PC-3 (cell line): Measurements from ENCODE around the gene UQCR11. TPM values are rescaled to one million over a fixed set of nuclear protein-coding genes. Genes with fewer than 3 reads are reported as not detected.

Experiments
- ATAC-seq: fragments of 200-7000 bp; cut with Tn5 transposase; 2 replicates; pipeline ENCODE4 v1.9.1; 2020; ENCODE audit warnings: mild to moderate bottlenecking, moderate library complexity
- BruUV-seq: library from RNA; stranded (reverse); fragments of 400-500 nt; replicated peaks from 2 replicates; lab custom pipeline; 2021; lab: Mats Ljungman, UMichigan
- CTCF ChIA-PET: fragments of 300-600 bp; sonication (Branson Sonifier 250); formaldehyde crosslinking; loops from one replicate; lab custom pipeline; 2022; ENCODE audit warnings: antibody characterized with exemption; lab: Charles Lee
- POLR2A ChIA-PET: fragments of 300-600 bp; sonication (Branson Sonifier 250); formaldehyde crosslinking; loops from one replicate; lab custom pipeline; 2022; ENCODE audit warnings: antibody characterized with exemption; ENCODE audit not compliant: unreplicated experiment; lab: Charles Lee
- DNase-seq: peaks from one replicate; pipeline ENCODE4 v3.0.0-alpha.2; 2015
- H2AFZ ChIP-seq: fragments of 300-600 bp; sonication (generic); 2 replicates; pipeline ENCODE4 v1.6.0; 2016; ENCODE audit warnings: antibody characterized with exemption, low read length
- H3F3A ChIP-seq: fragments of 300-600 bp; sonication (generic); one replicate; pipeline ENCODE4 v1.6.0; 2017; ENCODE audit warnings: antibody characterized with exemption, low read length, control low read depth, mild to moderate bottlenecking; ENCODE audit not compliant: unreplicated experiment
- H3K27ac ChIP-seq: fragments of 300-600 bp; sonication (generic); 2 replicates; pipeline ENCODE4 v1.5.1; 2016; ENCODE audit warnings: mild to moderate bottlenecking, low read length
- H3K27me3 ChIP-seq: fragments of 300-600 bp; sonication (generic); 2 replicates; pipeline ENCODE4 v1.6.1; 2016; ENCODE audit warnings: low read length, mixed read lengths
- H3K36me3 ChIP-seq: fragments of 300-600 bp; sonication (generic); 2 replicates; pipeline ENCODE4 v1.6.1; 2016; ENCODE audit warnings: low read depth, mixed run types, low read length, mixed read lengths
- H3K4me1 ChIP-seq: fragments of 300-600 bp; sonication (generic); 2 replicates; pipeline ENCODE4 v1.5.1; 2016; ENCODE audit warnings: low read length; ENCODE audit not compliant: insufficient read depth
- H3K4me2 ChIP-seq: fragments of 300-600 bp; sonication (generic); 2 replicates; pipeline ENCODE4 v1.6.0; 2016; ENCODE audit warnings: low read length
- H3K4me3 ChIP-seq: fragments of 300-600 bp; sonication (generic); 2 replicates; pipeline ENCODE4 v1.5.1; 2016; ENCODE audit warnings: mild to moderate bottlenecking, low read length, mixed read lengths
- H3K79me2 ChIP-seq: fragments of 300-600 bp; sonication (generic); 2 replicates; pipeline ENCODE4 v1.6.1; 2017; ENCODE audit warnings: low read length, mixed read lengths
- H3K9ac ChIP-seq: fragments of 300-600 bp; sonication (generic); 2 replicates; pipeline ENCODE4 v1.6.0; 2016; ENCODE audit warnings: mild to moderate bottlenecking, low read length
- H3K9me2 ChIP-seq: fragments of 300-600 bp; sonication (generic); replicated peaks from 2 replicates; pipeline ENCODE4 v1.6.1; 2016; ENCODE audit warnings: mixed run types, low read length, mixed read lengths
- H3K9me3 ChIP-seq: fragments of 300-600 bp; sonication (generic); 2 replicates; pipeline ENCODE4 v1.6.1; 2016; ENCODE audit warnings: low read length, mixed read lengths
- H4K20me1 ChIP-seq: fragments of 300-600 bp; sonication (generic); 2 replicates; pipeline ENCODE4 v1.6.1; 2016; ENCODE audit warnings: low read length, mixed read lengths
- EZH2 ChIP-seq: fragments of 300-600 bp; sonication (generic); IDR thresholded peaks from one replicate; pipeline ENCODE4 v1.6.1; 2017; ENCODE audit warnings: antibody characterized with exemption, mild to moderate bottlenecking, low read length; ENCODE audit not compliant: unreplicated experiment
- EZH2phosphoT487 ChIP-seq: fragments of 300-600 bp; sonication (generic); IDR thresholded peaks from 2 replicates; pipeline ENCODE4 v1.6.1; 2018; ENCODE audit warnings: mild to moderate bottlenecking, antibody characterized with exemption, low read length, borderline replicate concordance
- intact Hi-C: fragments of 100-400 bp; cut with micrococcal nuclease; formaldehyde crosslinking; loops from 2 replicates; pipeline ENCODE4 v1.9.0; 2023
- total RNA-seq: library from RNA; depleted of rRNA; stranded (reverse); fragments of >200 nt; gene quantifications from 2 replicates; pipeline ENCODE4 v1.2.3, GENCODE V29; 2014
- TF ChIP-seq, protein P1 (sequence below): fragments of 300-600 bp; sonication (generic); conservative IDR thresholded peaks from 2 replicates; pipeline ENCODE4 v1.5.1; 2017; ENCODE audit warnings: antibody characterized with exemption, low read depth, mild to moderate bottlenecking, low read length

Gene UQCR11
- total RNA-seq, 1 experiment from 2014 or later, result 148 TPM

DNA sequence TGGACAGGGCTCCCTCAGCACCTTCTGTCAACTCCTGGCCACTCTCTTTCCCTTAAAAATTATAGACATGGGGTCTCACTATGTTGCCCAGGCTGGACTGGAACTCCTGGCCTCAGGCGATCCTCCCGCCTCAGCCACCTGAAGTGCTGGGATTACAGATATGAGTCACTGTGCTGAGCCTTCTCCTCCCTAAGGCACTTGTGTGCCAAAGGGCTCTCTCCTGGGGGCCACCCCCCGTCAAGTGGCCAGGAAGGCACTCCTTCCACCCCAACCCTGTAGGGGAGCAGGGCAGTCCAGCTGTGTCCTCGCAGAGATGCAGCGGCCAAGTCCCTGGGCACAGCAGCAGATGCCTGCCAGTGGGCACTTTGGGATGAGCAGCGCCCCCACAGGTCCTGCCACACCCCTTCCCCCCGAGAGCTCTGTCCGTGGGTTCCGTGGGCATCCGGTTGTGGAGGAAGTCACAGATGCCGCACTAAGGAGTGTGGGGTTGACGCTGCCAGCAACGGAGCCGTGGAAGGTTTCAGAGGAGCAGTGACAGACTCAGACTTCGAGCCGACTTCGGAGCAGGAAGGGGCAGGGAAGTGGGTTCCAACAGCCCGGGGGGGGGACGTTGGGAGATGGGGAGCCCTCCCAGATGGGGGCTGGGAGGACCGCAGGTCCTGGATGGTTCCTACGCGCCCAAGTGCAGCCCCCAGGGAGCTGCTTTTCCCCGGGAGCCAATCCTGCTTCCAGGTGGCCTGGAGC is 3.3 kb upstream of the UQCR11 start:
- peak; percentile 39 for ATAC-seq
- Histone ChIP-seq H3K9ac (no peak overlapping the region), H3K4me1 (peaks cover 19% of the 10 kb centered on the region), H3K9me2 (no peaks in the 10 kb centered on the region), H3K36me3 (no peaks in the 10 kb centered on the region), H3K79me2 (peaks cover 17% of the 10 kb centered on the region), H2AFZ (no peak overlapping the region), H4K20me1 (no peaks in the 10 kb centered on the region), H3K27me3 (no peaks in the 10 kb centered on the region), H3K9me3 (no peaks in the 10 kb centered on the region), H3F3A (no peaks in the 10 kb centered on the region), H3K27ac (no peak overlapping the region), H3K4me2 (peak overlapping the region; percentile 39), H3K4me3 (no peak overlapping the region)
- CTCF ChIA-PET, result no interaction called here
- POLR2A ChIA-PET, result no interaction called here
- intact Hi-C loops, result loop anchor here (5.0 kb wide), 1 partner anchor 44 kb away; the partner anchor contains the start of gene TCF3
- no TSS peak for BruUV-seq
- TF ChIP-seq EZH2phosphoT487, result no peak
- TF ChIP-seq EZH2, result no peak
- TF ChIP-seq, protein P1, sequence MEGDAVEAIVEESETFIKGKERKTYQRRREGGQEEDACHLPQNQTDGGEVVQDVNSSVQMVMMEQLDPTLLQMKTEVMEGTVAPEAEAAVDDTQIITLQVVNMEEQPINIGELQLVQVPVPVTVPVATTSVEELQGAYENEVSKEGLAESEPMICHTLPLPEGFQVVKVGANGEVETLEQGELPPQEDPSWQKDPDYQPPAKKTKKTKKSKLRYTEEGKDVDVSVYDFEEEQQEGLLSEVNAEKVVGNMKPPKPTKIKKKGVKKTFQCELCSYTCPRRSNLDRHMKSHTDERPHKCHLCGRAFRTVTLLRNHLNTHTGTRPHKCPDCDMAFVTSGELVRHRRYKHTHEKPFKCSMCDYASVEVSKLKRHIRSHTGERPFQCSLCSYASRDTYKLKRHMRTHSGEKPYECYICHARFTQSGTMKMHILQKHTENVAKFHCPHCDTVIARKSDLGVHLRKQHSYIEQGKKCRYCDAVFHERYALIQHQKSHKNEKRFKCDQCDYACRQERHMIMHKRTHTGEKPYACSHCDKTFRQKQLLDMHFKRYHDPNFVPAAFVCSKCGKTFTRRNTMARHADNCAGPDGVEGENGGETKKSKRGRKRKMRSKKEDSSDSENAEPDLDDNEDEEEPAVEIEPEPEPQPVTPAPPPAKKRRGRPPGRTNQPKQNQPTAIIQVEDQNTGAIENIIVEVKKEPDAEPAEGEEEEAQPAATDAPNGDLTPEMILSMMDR, result no peak
- peak; percentile 58 for DNase-seq

DNA sequence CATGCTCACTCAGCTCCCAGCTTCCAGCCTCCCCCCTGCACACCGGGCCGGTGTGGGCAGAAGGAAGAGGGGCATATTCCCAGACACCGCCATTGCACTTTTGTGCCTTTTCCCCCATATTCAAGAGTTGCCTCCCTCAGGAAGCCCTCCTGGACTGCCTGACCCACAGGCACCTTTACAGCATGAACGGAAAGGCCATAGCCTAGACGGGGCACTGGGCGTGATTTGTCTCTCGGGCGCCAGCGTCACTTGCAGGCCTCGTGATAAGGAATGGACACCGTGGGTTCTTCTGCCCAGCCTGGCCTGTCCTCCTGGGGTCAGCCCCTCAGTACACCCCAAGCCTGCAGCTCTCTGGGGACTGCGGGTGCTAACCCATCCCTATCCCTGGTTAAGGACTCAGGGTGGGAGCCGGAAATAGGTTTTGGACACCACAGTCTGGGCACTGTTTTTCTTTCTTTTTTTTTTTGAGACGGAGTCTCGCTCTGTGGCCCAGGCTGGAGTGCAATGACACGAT is 933 bp upstream of the UQCR11 start:
- intact Hi-C loops, result loop anchor here (5.0 kb wide), 1 partner anchor 46 kb away; the partner anchor contains the start of gene TCF3
- Histone ChIP-seq H3F3A (no peaks in the 10 kb centered on the region), H3K79me2 (peaks cover 40% of the 10 kb centered on the region), H3K4me3 (peak overlapping the region; percentile 90), H3K9ac (peak overlapping the region; percentile 95), H3K36me3 (no peaks in the 10 kb centered on the region), H4K20me1 (no peaks in the 10 kb centered on the region), H2AFZ (peak overlapping the region; percentile 78; the same call in 1 of the 2 replicates), H3K4me2 (peak overlapping the region; percentile 84), H3K4me1 (peaks cover 19% of the 10 kb centered on the region), H3K27ac (peak overlapping the region; percentile 68), H3K9me3 (no peaks in the 10 kb centered on the region), H3K9me2 (no peaks in the 10 kb centered on the region), H3K27me3 (no peaks in the 10 kb centered on the region)
- DNase-seq (no peak), ATAC-seq (peak; percentile 5; the same call in 1 of the 2 replicates)
- BruUV-seq, result no TSS peak
- no peak for TF ChIP-seq EZH2phosphoT487
- TF ChIP-seq EZH2, result no peak
- TF ChIP-seq, protein P1, result no peak
- ChIA-PET POLR2A (no interaction called here), CTCF (interaction anchor here (1.0 to 1.1 kb wide), 2 partner anchors 13 to 65 kb away, joined by 3 to 4 read pairs; partner anchors contain the start of gene MBD3)
